ENCODE results near the gene TTF2.

Gene TTF2

GRCh38 chr1:117017648-117018047 is 42.5 kb upstream of the TTF2 start:
- POLR2A ChIA-PET: no interaction called here
- TF ChIP-seq CTCF (IDR thresholded peaks at IDR 0.05; ENCODE audit: insufficient read depth, low read length, missing control alignments): no peak
- H3K4me3 ChIP-seq (ENCODE audit: low read depth, low read length): no peak overlapping the region
- DNase-seq (ENCODE audit: low read depth, low spot score): no peak
- CTCF ChIA-PET: no interaction called here

GRCh38 chr1:117020526-117021156 is 39.5 kb upstream of the TTF2 start:
- TF ChIP-seq CTCF (IDR thresholded peaks at IDR 0.05; ENCODE audit: insufficient read depth, low read length, missing control alignments): no peak
- no peak for DNase-seq (ENCODE audit: low read depth, low spot score)
- ChIA-PET POLR2A (no interaction called here), CTCF (no interaction called here)
- H3K4me3 ChIP-seq (ENCODE audit: low read depth, low read length): no peak overlapping the region

- no peak for DNase-seq (ENCODE audit: low read depth, low spot score)
- CTCF ChIA-PET: no interaction called here
- POLR2A ChIA-PET: no interaction called here
- no peak overlapping the region for H3K4me3 ChIP-seq (ENCODE audit: low read depth, low read length)
- no peak for TF ChIP-seq CTCF (IDR thresholded peaks at IDR 0.05; ENCODE audit: insufficient read depth, low read length, missing control alignments)
Measured at GRCh38 chr1:117022114-117022513, 38.0 kb upstream of the TTF2 start.

- POLR2A ChIA-PET: no interaction called here
- no peak for DNase-seq (ENCODE audit: low read depth, low spot score)
- no peak overlapping the region for H3K4me3 ChIP-seq (ENCODE audit: low read depth, low read length)
- CTCF ChIA-PET: no interaction called here
- TF ChIP-seq CTCF (IDR thresholded peaks at IDR 0.05; ENCODE audit: insufficient read depth, low read length, missing control alignments): no peak
Measured at GRCh38 chr1:117025568-117025967, 34.6 kb upstream of the TTF2 start.

- ChIA-PET CTCF (no interaction called here), POLR2A (no interaction called here)
- no peak for DNase-seq (ENCODE audit: low read depth, low spot score)
- no peak overlapping the region for H3K4me3 ChIP-seq (ENCODE audit: low read depth, low read length)
- TF ChIP-seq CTCF (IDR thresholded peaks at IDR 0.05; ENCODE audit: insufficient read depth, low read length, missing control alignments): no peak
Measured at GRCh38 chr1:117026361-117026760, 33.8 kb upstream of the TTF2 start.

GRCh38 chr1:117029685-117030084 is 30.4 kb upstream of the TTF2 start:
- ChIA-PET CTCF (no interaction called here), POLR2A (no interaction called here)
- H3K4me3 ChIP-seq (ENCODE audit: low read depth, low read length): no peak overlapping the region
- DNase-seq (ENCODE audit: low read depth, low spot score): no peak
- TF ChIP-seq CTCF (IDR thresholded peaks at IDR 0.05; ENCODE audit: insufficient read depth, low read length, missing control alignments): no peak
